H9 (cell line): ENCODE results near the gene AP4B1. TPM values are rescaled to one million over a fixed set of nuclear protein-coding genes. Genes with fewer than 3 reads are reported as not detected.

ENCODE experiments used
- DNase-seq: peaks from one replicate; pipeline ENCODE4 v3.0.0-alpha.2; 2017
- H2AFZ ChIP-seq: one replicate; pipeline ENCODE4 v1.6.1; 2013; ENCODE audit warnings: mild to moderate bottlenecking, low read length, control low read depth, moderate library complexity
- H2AK5ac ChIP-seq: 2 replicates; pipeline ENCODE4 v1.6.1; 2013; ENCODE audit warnings: low read length, control low read depth, mixed read lengths; ENCODE audit not compliant: insufficient read length
- H2BK120ac ChIP-seq: one replicate; pipeline ENCODE4 v1.6.1; 2013; ENCODE audit warnings: low read depth, mild to moderate bottlenecking, low read length, control low read depth, inconsistent platforms; ENCODE audit not compliant: poor library complexity, severe bottlenecking
- H2BK12ac ChIP-seq: 2 replicates; pipeline ENCODE4 v1.6.1; 2013; ENCODE audit warnings: low read length, control low read depth, mixed read lengths, low read depth; ENCODE audit not compliant: insufficient read length
- H2BK15ac ChIP-seq: 2 replicates; pipeline ENCODE4 v1.6.1; 2013; ENCODE audit warnings: low read depth, low read length, control low read depth
- H2BK20ac ChIP-seq: one replicate; pipeline ENCODE4 v1.6.1; 2013; ENCODE audit warnings: low read depth, mild to moderate bottlenecking, low read length, control low read depth, inconsistent platforms; ENCODE audit not compliant: poor library complexity, severe bottlenecking
- H2BK5ac ChIP-seq: 2 replicates; pipeline ENCODE4 v1.6.1; 2013; ENCODE audit warnings: low read length, control low read depth, mixed read lengths; ENCODE audit not compliant: insufficient read length
- H3K14ac ChIP-seq: 2 replicates; pipeline ENCODE4 v1.6.1; 2013; ENCODE audit warnings: low read length, control low read depth; ENCODE audit not compliant: insufficient read depth
- H3K18ac ChIP-seq: 2 replicates; pipeline ENCODE4 v1.6.1; 2013; ENCODE audit warnings: low read depth, mild to moderate bottlenecking, mixed read lengths, low read length, control low read depth; ENCODE audit not compliant: insufficient read length
- H3K23ac ChIP-seq: 2 replicates; pipeline ENCODE4 v1.6.1; 2013; ENCODE audit warnings: low read length, control low read depth, mixed read lengths, low read depth; ENCODE audit not compliant: insufficient read length
- H3K23me2 ChIP-seq: 2 replicates; pipeline ENCODE4 v1.6.1; 2013; ENCODE audit warnings: low read depth, mild to moderate bottlenecking, mixed read lengths, low read length, control low read depth; ENCODE audit not compliant: insufficient read length, poor library complexity, severe bottlenecking
- H3K27ac ChIP-seq: 2 replicates; pipeline ENCODE4 v1.5.1; 2013; ENCODE audit warnings: low read length, control low read depth, mixed read lengths, low read depth; ENCODE audit not compliant: insufficient read length
- H3K27me3 ChIP-seq: 2 replicates; pipeline ENCODE4 v1.6.1; 2013; ENCODE audit warnings: low read length, control low read depth, inconsistent platforms; ENCODE audit not compliant: insufficient read depth
- H3K4ac ChIP-seq: 2 replicates; pipeline ENCODE4 v1.6.1; 2013; ENCODE audit warnings: low read depth, mild to moderate bottlenecking, control low read depth, inconsistent platforms, low read length, moderate library complexity
- H3K4me1 ChIP-seq: 2 replicates; pipeline ENCODE4 v1.6.1; 2013; ENCODE audit warnings: low read length, control low read depth, inconsistent platforms; ENCODE audit not compliant: insufficient read depth
- H3K4me2 ChIP-seq: 2 replicates; pipeline ENCODE4 v1.6.1; 2013; ENCODE audit warnings: low read length, control low read depth, mixed read lengths; ENCODE audit not compliant: insufficient read length, insufficient read depth
- H3K56ac ChIP-seq: 2 replicates; pipeline ENCODE4 v1.6.1; 2013; ENCODE audit warnings: low read depth, mild to moderate bottlenecking, mixed read lengths, low read length, control low read depth; ENCODE audit not compliant: insufficient read length
- H3K79me1 ChIP-seq: 2 replicates; pipeline ENCODE4 v1.6.1; 2013; ENCODE audit warnings: low read depth, mild to moderate bottlenecking, moderate library complexity, low read length, control low read depth, inconsistent platforms; ENCODE audit not compliant: insufficient read depth, poor library complexity, severe bottlenecking
- H3K79me2 ChIP-seq: 2 replicates; pipeline ENCODE4 v1.6.1; 2013; ENCODE audit warnings: low read length, control low read depth, inconsistent platforms; ENCODE audit not compliant: insufficient read depth
- H3K9ac ChIP-seq: 2 replicates; pipeline ENCODE4 v1.6.1; 2013; ENCODE audit warnings: low read length, control low read depth, mixed read lengths; ENCODE audit not compliant: insufficient read length; ENCODE audit errors: extremely low read depth
- H3K9me3 ChIP-seq: one replicate; pipeline ENCODE4 v1.6.1; 2013; ENCODE audit warnings: low read depth, low read length, inconsistent platforms; ENCODE audit not compliant: control insufficient read depth
- H3T11ph ChIP-seq: one replicate; pipeline ENCODE4 v1.6.1; 2013; ENCODE audit warnings: mild to moderate bottlenecking, low read length, control low read depth, inconsistent platforms
- H4K20me1 ChIP-seq: one replicate; pipeline ENCODE4 v1.6.1; 2013; ENCODE audit not compliant: control insufficient read depth, insufficient read length, insufficient read depth
- H4K5ac ChIP-seq: 2 replicates; pipeline ENCODE4 v1.6.1; 2013; ENCODE audit warnings: low read depth, mild to moderate bottlenecking, mixed read lengths, low read length, control low read depth; ENCODE audit not compliant: insufficient read length
- H4K8ac ChIP-seq: replicated peaks from 2 replicates; pipeline ENCODE4 v1.6.1; 2013; ENCODE audit warnings: low read length, control low read depth, mixed read lengths, low read depth; ENCODE audit not compliant: insufficient read length
- H4K91ac ChIP-seq: 2 replicates; pipeline ENCODE4 v1.6.1; 2013; ENCODE audit warnings: low read depth, mild to moderate bottlenecking, moderate library complexity, mixed read lengths, low read length, control low read depth; ENCODE audit not compliant: insufficient read length
- H3K27ac Mint-ChIP-seq, 3 experiments: 2 replicates in 2 of 3; 3 replicates in 1 of 3; pipeline ENCODE4 v1.8.0; 2020 to 2021; ENCODE audit warnings: mixed read lengths in 3 of 3, mild to moderate bottlenecking in 1 of 3, moderate library complexity in 1 of 3
- H3K27me3 Mint-ChIP-seq: 2 replicates; pipeline ENCODE4 v1.8.0; 2021; ENCODE audit warnings: low read depth, mild to moderate bottlenecking, moderate library complexity, mixed read lengths
- H3K36me3 Mint-ChIP-seq, 3 experiments: 2 replicates in 2 of 3; 3 replicates in 1 of 3; pipeline ENCODE4 v1.8.0; 2020 to 2021; ENCODE audit warnings: low read depth in 3 of 3, mixed read lengths in 3 of 3; ENCODE audit not compliant: insufficient read depth in 1 of 3
- H3K4me1 Mint-ChIP-seq, 2 experiments: 2 replicates each; pipeline ENCODE4 v1.8.0; 2020; ENCODE audit warnings: mixed read lengths in 2 of 2
- H3K4me3 Mint-ChIP-seq, 2 experiments: 2 replicates in 1 of 2; 3 replicates in 1 of 2; pipeline ENCODE4 v1.8.0; 2020 to 2021; ENCODE audit warnings: mild to moderate bottlenecking in 2 of 2, mixed read lengths in 2 of 2, moderate library complexity in 1 of 2
- H3K9me3 Mint-ChIP-seq, 2 experiments: 2 replicates in 1 of 2; 3 replicates in 1 of 2; pipeline ENCODE4 v1.8.0; 2020; ENCODE audit warnings: mild to moderate bottlenecking in 2 of 2, mixed read lengths in 2 of 2, moderate library complexity in 1 of 2
- WGBS: extraction: QIAGEN DNeasy Blood & Tissue Kit; methylation state at CpG from one replicate; pipeline ENCODE4 v1.1.7; 2013; ENCODE audit warnings: missing lambda C conversion rate, low lambda C conversion rate, mixed read lengths; ENCODE audit not compliant: insufficient read length; ENCODE audit errors: extremely low coverage; 5-methylcytosine and 5-hydroxymethylcytosine counted together
- total RNA-seq: library from RNA; stranded (reverse); gene quantifications from 2 replicates; pipeline ENCODE4 v1.2.1, GENCODE V29; 2021
- TF ChIP-seq, protein P1 (sequence below): fragments of 200-600 bp; sonication (generic); conservative IDR thresholded peaks from 3 replicates; pipeline ENCODE4 v1.8.0; 2021; ENCODE audit warnings: antibody characterized with exemption, mild to moderate bottlenecking

Gene AP4B1
- total RNA-seq, 1 experiment from 2014 or later = 19.3 TPM

DNA sequence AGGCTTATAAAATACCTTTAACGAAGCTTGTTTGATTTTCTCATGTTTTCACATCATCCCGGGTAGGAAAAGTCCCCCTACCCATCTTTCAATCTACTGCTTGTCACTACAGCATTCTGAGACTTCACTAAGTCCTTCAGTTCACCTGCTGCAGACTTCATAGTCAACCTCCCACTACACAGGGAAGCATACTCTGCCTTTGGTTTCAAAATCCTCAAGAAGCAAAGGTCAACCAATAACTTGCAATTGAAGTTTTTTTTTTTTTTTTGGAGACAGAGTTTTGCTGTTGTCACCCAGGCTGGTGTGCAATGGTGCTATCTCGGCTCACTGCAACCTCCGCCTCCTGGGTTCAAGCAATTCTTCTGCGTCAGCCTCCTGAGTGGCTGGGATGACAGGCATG, 28.4 kb downstream of the AP4B1 start:
- Mint-ChIP-seq H3K9me3 (no peaks in the 10 kb centered on the region), H3K27ac (no peak overlapping the region), H3K4me1 (peaks cover 9 to 17% of the 10 kb centered on the region in 2 experiments), H3K4me3 (no peak overlapping the region), H3K27me3 (no peaks in the 10 kb centered on the region), H3K36me3 (no peaks in the 10 kb centered on the region)
- Histone ChIP-seq H3K23me2 (no peaks in the 10 kb centered on the region), H4K5ac (no peak overlapping the region), H2BK20ac (no peak overlapping the region), H3K27me3 (no peaks in the 10 kb centered on the region), H4K8ac (no peak overlapping the region), H3K79me2 (no peaks in the 10 kb centered on the region), H4K20me1 (no peaks in the 10 kb centered on the region), H3K4me1 (no peaks in the 10 kb centered on the region), H3K79me1 (no peaks in the 10 kb centered on the region), H3K23ac (no peak overlapping the region), H3K18ac (no peak overlapping the region), H2BK5ac (no peak overlapping the region), H3K27ac (no peak overlapping the region), H3K9ac (no peak overlapping the region), H2AK5ac (no peak overlapping the region), H2BK120ac (no peak overlapping the region), H3K4ac (no peak overlapping the region), H3K4me2 (no peak overlapping the region), H3K56ac (no peak overlapping the region), H2AFZ (no peak overlapping the region), H2BK15ac (no peak overlapping the region), H4K91ac (no peak overlapping the region), H2BK12ac (no peak overlapping the region), H3K14ac (no peak overlapping the region), H3T11ph (no peak overlapping the region), H3K9me3 (no peaks in the 10 kb centered on the region)
- no CpG with 5 or more reads among the region's 5 CpGs for WGBS
- TF ChIP-seq, protein P1, sequence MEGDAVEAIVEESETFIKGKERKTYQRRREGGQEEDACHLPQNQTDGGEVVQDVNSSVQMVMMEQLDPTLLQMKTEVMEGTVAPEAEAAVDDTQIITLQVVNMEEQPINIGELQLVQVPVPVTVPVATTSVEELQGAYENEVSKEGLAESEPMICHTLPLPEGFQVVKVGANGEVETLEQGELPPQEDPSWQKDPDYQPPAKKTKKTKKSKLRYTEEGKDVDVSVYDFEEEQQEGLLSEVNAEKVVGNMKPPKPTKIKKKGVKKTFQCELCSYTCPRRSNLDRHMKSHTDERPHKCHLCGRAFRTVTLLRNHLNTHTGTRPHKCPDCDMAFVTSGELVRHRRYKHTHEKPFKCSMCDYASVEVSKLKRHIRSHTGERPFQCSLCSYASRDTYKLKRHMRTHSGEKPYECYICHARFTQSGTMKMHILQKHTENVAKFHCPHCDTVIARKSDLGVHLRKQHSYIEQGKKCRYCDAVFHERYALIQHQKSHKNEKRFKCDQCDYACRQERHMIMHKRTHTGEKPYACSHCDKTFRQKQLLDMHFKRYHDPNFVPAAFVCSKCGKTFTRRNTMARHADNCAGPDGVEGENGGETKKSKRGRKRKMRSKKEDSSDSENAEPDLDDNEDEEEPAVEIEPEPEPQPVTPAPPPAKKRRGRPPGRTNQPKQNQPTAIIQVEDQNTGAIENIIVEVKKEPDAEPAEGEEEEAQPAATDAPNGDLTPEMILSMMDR = no peak
- DNase-seq = no peak
